ENCODE data around the gene CROCC. TPM values are rescaled to one million over a fixed set of nuclear protein-coding genes. Genes with fewer than 3 reads are reported as not detected.
"Not testable (repeated sequence)": the region's sequence is repeated elsewhere in the genome, so short reads cannot be mapped to it uniquely, and the experiment has no call there.

The CROCC gene
- total and polyA plus RNA-seq, 2 donors from 2014 or later, result 10.6 to 30.5 TPM

DNA sequence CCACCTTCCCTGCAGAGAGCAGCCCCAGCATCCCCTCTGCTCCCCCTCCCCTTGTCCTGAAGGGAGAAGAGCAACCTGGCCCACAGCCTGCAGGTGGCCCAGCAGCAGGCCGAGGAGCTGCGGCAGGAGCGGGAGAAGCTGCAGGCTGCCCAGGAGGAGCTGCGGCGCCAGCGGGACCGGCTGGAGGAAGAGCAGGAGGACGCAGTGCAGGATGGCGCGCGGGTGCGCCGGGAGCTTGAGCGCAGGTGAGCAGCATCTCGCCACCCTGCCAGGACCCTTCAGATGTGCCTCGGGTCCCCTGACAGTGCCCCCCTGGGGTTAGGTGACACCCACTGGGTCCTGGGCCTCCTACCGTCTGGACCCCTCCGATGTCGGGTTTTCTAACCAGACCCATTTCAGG lies 22.3 kb downstream of the CROCC start:
- Histone ChIP-seq H3K4me1 (ENCODE audit: control insufficient read depth in 2 of 3, insufficient read depth in 2 of 3, low read depth in 1 of 3, low read length in 3 of 3) (no peaks in the 10 kb centered on the region), H3K27me3 (ENCODE audit: control insufficient read depth, insufficient read depth, low read length) (no peaks in the 10 kb centered on the region), H3K36me3 (ENCODE audit: control insufficient read depth in 2 of 3, insufficient read depth in 3 of 3, low read length in 3 of 3) (peaks cover 0 to 7% (median 0%) of the 10 kb centered on the region in 3 donors), H3K4me3 (ENCODE audit: low read length in 3 of 3) (no peak overlapping the region), H3K9ac (ENCODE audit: low read length in 3 of 3) (no peak overlapping the region), H3K27ac (ENCODE audit: low read depth in 2 of 2, low read length in 2 of 2) (no peak overlapping the region), H3K9me3 (ENCODE audit: control insufficient read depth in 2 of 3, insufficient read depth in 1 of 3, low read length in 3 of 3) (no peaks in the 10 kb centered on the region)
- intact Hi-C loops (cut with DNase I), result loop anchor here (5.0 kb wide), 1 partner anchor 327 kb away; no protein-coding TSS in a partner anchor
- no peak for FAIRE-seq
- DNase-seq, result peak in 1 of 5 donors; percentile 80
- TF ChIP-seq, protein P1, sequence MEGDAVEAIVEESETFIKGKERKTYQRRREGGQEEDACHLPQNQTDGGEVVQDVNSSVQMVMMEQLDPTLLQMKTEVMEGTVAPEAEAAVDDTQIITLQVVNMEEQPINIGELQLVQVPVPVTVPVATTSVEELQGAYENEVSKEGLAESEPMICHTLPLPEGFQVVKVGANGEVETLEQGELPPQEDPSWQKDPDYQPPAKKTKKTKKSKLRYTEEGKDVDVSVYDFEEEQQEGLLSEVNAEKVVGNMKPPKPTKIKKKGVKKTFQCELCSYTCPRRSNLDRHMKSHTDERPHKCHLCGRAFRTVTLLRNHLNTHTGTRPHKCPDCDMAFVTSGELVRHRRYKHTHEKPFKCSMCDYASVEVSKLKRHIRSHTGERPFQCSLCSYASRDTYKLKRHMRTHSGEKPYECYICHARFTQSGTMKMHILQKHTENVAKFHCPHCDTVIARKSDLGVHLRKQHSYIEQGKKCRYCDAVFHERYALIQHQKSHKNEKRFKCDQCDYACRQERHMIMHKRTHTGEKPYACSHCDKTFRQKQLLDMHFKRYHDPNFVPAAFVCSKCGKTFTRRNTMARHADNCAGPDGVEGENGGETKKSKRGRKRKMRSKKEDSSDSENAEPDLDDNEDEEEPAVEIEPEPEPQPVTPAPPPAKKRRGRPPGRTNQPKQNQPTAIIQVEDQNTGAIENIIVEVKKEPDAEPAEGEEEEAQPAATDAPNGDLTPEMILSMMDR (IDR thresholded peaks at IDR 0.05; ENCODE audit: borderline replicate concordance, extremely low read depth, insufficient read depth), result no peak

- H3K27ac ChIP-seq (ENCODE audit: low read depth in 2 of 2, low read length in 2 of 2); H3K36me3 ChIP-seq (ENCODE audit: control insufficient read depth in 2 of 3, insufficient read depth in 3 of 3, low read length in 3 of 3); intact Hi-C loops (cut with DNase I); FAIRE-seq; H3K9me3 ChIP-seq (ENCODE audit: control insufficient read depth in 2 of 3, insufficient read depth in 1 of 3, low read length in 3 of 3); H3K9ac ChIP-seq (ENCODE audit: low read length in 3 of 3); H3K4me1 ChIP-seq (ENCODE audit: control insufficient read depth in 2 of 3, insufficient read depth in 2 of 3, low read depth in 1 of 3, low read length in 3 of 3); H3K27me3 ChIP-seq (ENCODE audit: control insufficient read depth, insufficient read depth, low read length); H3K4me3 ChIP-seq (ENCODE audit: low read length in 3 of 3); DNase-seq: not testable (repeated sequence)
Measured at GRCh38 chr1:16945512-16945911, 23.8 kb downstream of the CROCC start.

GRCh38 chr1:16946185-16946584 lies 24.5 kb downstream of the CROCC start:
- H3K27me3 ChIP-seq (ENCODE audit: control insufficient read depth, insufficient read depth, low read length); FAIRE-seq; intact Hi-C loops (cut with DNase I); H3K9me3 ChIP-seq (ENCODE audit: control insufficient read depth in 2 of 3, insufficient read depth in 1 of 3, low read length in 3 of 3); H3K4me3 ChIP-seq (ENCODE audit: low read length in 3 of 3); H3K4me1 ChIP-seq (ENCODE audit: control insufficient read depth in 2 of 3, insufficient read depth in 2 of 3, low read depth in 1 of 3, low read length in 3 of 3); H3K27ac ChIP-seq (ENCODE audit: low read depth in 2 of 2, low read length in 2 of 2); H3K36me3 ChIP-seq (ENCODE audit: control insufficient read depth in 2 of 3, insufficient read depth in 3 of 3, low read length in 3 of 3); H3K9ac ChIP-seq (ENCODE audit: low read length in 3 of 3): not testable (repeated sequence)
- DNase-seq, result peak in 1 of 5 donors; percentile 77

- peak in 1 of 5 donors; percentile 79 for DNase-seq
- TF ChIP-seq, protein P1 (IDR thresholded peaks at IDR 0.05; ENCODE audit: borderline replicate concordance, extremely low read depth, insufficient read depth), result no peak
- Histone ChIP-seq H3K36me3 (ENCODE audit: control insufficient read depth in 2 of 3, insufficient read depth in 3 of 3, low read length in 3 of 3) (peaks cover 0 to 7% (median 0%) of the 10 kb centered on the region in 3 donors), H3K4me3 (ENCODE audit: low read length in 3 of 3) (no peak overlapping the region), H3K27ac (ENCODE audit: low read depth in 2 of 2, low read length in 2 of 2) (no peak overlapping the region), H3K9ac (ENCODE audit: low read length in 3 of 3) (no peak overlapping the region), H3K4me1 (ENCODE audit: control insufficient read depth in 2 of 3, insufficient read depth in 2 of 3, low read depth in 1 of 3, low read length in 3 of 3) (no peaks in the 10 kb centered on the region), H3K27me3 (ENCODE audit: control insufficient read depth, insufficient read depth, low read length) (no peaks in the 10 kb centered on the region), H3K9me3 (ENCODE audit: control insufficient read depth in 2 of 3, insufficient read depth in 1 of 3, low read length in 3 of 3) (no peaks in the 10 kb centered on the region)
- intact Hi-C loops (cut with DNase I), result no loop called here
- FAIRE-seq, result no peak
Measured at GRCh38 chr1:16946646-16947045, 24.9 kb downstream of the CROCC start.

DNA sequence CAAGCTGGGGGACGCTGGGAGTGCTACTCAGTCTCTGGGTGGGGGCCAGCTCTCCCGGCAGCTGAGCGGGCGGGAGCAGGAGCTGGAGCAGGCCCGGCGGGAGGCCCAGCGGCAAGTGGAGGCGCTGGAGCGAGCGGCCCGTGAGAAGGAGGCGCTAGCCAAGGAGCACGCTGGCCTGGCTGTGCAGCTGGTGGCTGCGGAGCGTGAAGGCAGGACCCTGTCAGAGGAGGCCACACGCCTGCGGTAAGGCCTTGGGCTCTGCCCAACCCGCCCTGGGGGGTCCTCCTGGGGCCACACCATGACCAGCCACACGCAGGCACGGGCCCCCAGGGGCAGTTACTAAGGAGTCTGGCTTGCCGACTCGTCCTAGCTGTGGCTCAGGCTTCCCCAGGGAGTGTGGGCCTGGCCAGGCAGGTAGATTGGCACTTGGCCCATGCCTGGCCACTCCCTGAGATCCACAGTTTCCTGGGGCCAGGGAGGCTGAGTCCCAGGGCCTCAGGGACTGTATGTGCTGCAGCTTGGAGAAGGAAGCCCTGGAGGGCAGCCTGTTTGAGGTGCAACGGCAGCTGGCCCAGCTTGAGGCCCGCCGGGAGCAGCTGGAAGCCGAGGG lies 26.7 kb downstream of the CROCC start:
- H3K27me3 ChIP-seq (ENCODE audit: control insufficient read depth, insufficient read depth, low read length); H3K9me3 ChIP-seq (ENCODE audit: control insufficient read depth in 2 of 3, insufficient read depth in 1 of 3, low read length in 3 of 3); H3K4me1 ChIP-seq (ENCODE audit: control insufficient read depth in 2 of 3, insufficient read depth in 2 of 3, low read depth in 1 of 3, low read length in 3 of 3); H3K9ac ChIP-seq (ENCODE audit: low read length in 3 of 3); H3K36me3 ChIP-seq (ENCODE audit: control insufficient read depth in 2 of 3, insufficient read depth in 3 of 3, low read length in 3 of 3); H3K4me3 ChIP-seq (ENCODE audit: low read length in 3 of 3); FAIRE-seq; intact Hi-C loops (cut with DNase I): not testable (repeated sequence)
- peak; percentile 48 to 94 (median 77) for DNase-seq
- H3K27ac ChIP-seq (ENCODE audit: low read depth in 2 of 2, low read length in 2 of 2), result peak overlapping the region in 1 of 2 donors; percentile 36

DNA sequence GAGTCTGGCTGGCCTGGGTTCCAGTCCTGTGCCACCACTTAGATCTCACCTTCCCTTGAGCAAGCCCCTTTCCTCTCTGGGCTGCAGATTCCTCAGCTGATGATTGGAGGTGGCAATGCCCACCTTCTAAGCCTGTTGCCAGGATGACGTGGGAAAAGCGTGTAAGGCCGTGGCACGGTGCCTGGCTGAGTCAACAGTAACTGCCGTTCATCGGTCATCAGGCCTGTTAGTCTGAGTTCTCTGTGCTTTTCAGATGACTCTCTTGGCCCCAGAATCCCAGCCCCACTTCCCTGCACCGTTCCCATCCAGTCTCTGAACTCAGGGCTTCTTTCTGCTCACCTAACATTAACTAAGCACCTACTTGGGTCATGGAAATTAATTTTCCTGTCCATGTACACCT lies 27.3 kb downstream of the CROCC start:
- FAIRE-seq; H3K9ac ChIP-seq (ENCODE audit: low read length in 3 of 3); H3K27ac ChIP-seq (ENCODE audit: low read depth in 2 of 2, low read length in 2 of 2); H3K27me3 ChIP-seq (ENCODE audit: control insufficient read depth, insufficient read depth, low read length); DNase-seq; intact Hi-C loops (cut with DNase I); H3K4me3 ChIP-seq (ENCODE audit: low read length in 3 of 3); H3K36me3 ChIP-seq (ENCODE audit: control insufficient read depth in 2 of 3, insufficient read depth in 3 of 3, low read length in 3 of 3); H3K4me1 ChIP-seq (ENCODE audit: control insufficient read depth in 2 of 3, insufficient read depth in 2 of 3, low read depth in 1 of 3, low read length in 3 of 3); H3K9me3 ChIP-seq (ENCODE audit: control insufficient read depth in 2 of 3, insufficient read depth in 1 of 3, low read length in 3 of 3): not testable (repeated sequence)

DNA sequence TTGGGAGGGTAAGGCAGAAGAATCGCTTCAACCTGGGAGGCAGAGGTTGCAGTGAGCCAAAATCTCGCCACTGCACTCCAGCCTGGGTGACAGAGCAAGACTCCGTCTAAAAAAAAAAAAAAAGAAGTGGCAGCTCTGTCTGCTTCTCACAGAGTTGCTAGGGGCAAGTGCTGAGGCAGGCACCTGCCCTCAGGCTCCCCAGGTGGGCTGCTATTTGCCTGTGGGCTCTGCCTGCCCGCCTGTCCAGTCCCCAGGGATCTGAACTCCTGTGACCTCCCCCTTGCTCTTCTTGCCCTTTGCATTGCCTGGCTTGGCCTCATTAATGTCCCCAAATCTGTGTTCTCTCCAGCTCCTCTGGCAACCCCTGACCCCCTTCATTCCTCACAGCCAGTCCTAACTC lies 30.6 kb downstream of the CROCC start:
- H3K27ac ChIP-seq (ENCODE audit: low read depth in 2 of 2, low read length in 2 of 2); H3K9me3 ChIP-seq (ENCODE audit: control insufficient read depth in 2 of 3, insufficient read depth in 1 of 3, low read length in 3 of 3); DNase-seq; H3K4me1 ChIP-seq (ENCODE audit: control insufficient read depth in 2 of 3, insufficient read depth in 2 of 3, low read depth in 1 of 3, low read length in 3 of 3); FAIRE-seq; intact Hi-C loops (cut with DNase I); H3K9ac ChIP-seq (ENCODE audit: low read length in 3 of 3); H3K27me3 ChIP-seq (ENCODE audit: control insufficient read depth, insufficient read depth, low read length); H3K36me3 ChIP-seq (ENCODE audit: control insufficient read depth in 2 of 3, insufficient read depth in 3 of 3, low read length in 3 of 3); H3K4me3 ChIP-seq (ENCODE audit: low read length in 3 of 3): not testable (repeated sequence)

Data from kidney (tissue), 14 donors.